ENCODE results near the gene SIDT1.

The SIDT1 gene

DNA sequence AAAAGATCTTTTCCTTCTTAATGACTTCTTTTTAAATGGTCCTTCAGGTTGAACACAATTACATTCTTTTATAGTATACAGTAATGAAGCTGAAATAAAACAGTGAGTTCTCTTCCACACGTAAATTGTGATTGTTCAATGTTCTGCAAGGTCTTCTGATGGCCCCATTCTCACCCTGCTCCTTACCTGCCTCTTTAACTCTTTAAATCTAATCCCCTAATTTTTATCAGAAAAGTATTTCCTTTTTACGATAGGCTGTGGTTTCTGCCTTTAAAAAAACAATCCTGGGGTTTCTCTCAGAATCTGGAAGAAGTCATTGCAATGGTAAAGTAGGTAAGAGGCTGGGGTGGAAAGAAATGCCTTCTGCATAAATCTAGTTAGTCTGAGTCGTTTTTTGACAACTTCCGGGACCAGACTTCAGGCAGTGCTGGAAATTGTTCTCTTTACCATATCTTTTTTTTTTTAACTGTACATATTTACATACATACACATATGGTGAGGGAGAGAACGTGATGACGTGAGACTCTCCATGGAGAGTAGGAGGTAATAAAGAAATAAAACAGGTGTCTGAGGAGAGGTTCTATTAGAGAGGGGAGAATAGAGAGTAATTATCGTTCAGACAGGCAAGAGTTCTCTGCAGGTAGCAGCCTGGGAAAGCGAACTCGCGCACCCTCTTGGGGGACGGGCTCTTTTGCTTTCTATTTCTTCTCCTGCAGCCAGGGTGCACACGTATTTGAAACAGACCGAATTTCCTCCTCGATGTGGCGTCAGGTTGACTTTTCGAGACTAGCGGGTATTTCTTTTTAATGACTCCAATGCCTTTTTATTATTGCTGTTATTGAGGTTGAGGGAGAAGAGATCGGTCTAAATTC, at the start of gene SIDT1:
SIDT1 (plus strand) TSS at position 730 of the 872 bp plus-strand sequence. CDS start 467 bp downstream, outside the sequence.
- TF ChIP-seq, protein P1, sequence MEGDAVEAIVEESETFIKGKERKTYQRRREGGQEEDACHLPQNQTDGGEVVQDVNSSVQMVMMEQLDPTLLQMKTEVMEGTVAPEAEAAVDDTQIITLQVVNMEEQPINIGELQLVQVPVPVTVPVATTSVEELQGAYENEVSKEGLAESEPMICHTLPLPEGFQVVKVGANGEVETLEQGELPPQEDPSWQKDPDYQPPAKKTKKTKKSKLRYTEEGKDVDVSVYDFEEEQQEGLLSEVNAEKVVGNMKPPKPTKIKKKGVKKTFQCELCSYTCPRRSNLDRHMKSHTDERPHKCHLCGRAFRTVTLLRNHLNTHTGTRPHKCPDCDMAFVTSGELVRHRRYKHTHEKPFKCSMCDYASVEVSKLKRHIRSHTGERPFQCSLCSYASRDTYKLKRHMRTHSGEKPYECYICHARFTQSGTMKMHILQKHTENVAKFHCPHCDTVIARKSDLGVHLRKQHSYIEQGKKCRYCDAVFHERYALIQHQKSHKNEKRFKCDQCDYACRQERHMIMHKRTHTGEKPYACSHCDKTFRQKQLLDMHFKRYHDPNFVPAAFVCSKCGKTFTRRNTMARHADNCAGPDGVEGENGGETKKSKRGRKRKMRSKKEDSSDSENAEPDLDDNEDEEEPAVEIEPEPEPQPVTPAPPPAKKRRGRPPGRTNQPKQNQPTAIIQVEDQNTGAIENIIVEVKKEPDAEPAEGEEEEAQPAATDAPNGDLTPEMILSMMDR (IDR thresholded peaks at IDR 0.05; ENCODE audit: insufficient read depth, low read depth, low read length, missing control alignments), result peak; percentile 4
- DNase-seq (ENCODE audit: low read depth), result peak; percentile 89
- peak within 1 kb of the TSS; percentile 82 for H3K4me3 ChIP-seq (ENCODE audit: low read depth, low read length)

DNA sequence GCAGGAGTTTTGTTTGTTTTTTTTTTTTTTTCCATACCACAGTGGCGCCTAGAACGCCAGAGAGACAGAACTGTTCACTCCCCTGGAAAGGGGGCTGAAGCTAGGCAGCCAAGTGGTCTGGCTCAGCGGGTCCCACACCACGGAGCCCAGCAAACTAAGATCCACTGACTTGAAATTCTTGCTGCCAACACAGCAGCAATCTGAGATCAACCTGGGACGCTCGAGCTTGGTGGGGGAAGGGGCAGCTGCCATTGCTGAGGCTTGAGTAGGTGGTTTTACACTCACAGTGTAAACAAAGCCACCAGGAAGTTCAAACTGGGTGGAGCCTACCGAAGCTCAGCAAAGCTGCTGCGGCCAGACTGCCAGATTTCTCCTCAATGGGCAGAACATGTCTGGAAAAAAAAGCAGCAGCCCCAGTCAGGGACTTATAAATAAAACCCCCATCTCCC, 47.2 kb upstream of the SIDT1 start:
- TF ChIP-seq, protein P1 (IDR thresholded peaks at IDR 0.05; ENCODE audit: insufficient read depth, low read depth, low read length, missing control alignments), result no peak
- H3K4me3 ChIP-seq (ENCODE audit: low read depth, low read length), result no peak overlapping the region
- DNase-seq (ENCODE audit: low read depth), result no peak

DNA sequence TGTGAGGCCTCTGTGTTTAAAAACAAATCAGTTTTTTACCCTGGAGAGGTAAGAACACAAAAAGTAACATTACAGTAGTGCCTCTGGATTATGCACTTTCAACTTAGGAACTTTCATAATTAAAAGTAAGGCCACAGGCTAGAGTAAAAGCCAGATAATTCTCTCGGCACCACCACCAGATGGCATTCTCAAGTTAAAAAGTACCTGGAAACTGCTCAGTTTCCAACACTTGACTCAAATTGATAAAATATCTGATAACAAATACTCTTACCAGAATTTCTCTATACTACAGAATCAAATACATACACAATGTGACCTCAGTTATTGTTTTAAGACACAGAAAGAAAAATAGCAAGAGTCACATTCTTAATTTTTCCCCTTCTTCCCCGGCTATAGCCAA, 37.3 kb upstream of the SIDT1 start:
- peak; percentile 68 for DNase-seq (ENCODE audit: low read depth)
- TF ChIP-seq, protein P1 (IDR thresholded peaks at IDR 0.05; ENCODE audit: insufficient read depth, low read depth, low read length, missing control alignments), result peak; percentile 44
- no peak overlapping the region for H3K4me3 ChIP-seq (ENCODE audit: low read depth, low read length)

DNA sequence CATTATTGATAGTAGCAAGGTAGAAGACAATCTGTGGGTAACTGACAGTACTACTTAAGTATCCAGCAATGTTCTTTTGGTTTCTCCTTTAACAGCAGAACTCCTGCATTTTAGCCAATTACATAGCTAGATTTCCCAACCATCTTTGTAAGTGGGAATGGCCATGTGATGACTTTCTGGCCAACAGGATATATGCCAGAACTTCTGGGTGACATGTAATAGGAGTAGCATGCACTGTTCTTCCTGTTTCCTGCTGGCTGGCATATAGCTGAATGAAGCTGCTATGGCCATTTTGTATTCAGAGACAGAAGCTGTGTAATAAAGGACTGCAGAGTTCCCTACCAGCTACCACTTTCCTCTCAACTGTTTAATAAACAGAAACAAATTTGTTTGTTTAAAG, 35.4 kb upstream of the SIDT1 start:
- TF ChIP-seq, protein P1 (IDR thresholded peaks at IDR 0.05; ENCODE audit: insufficient read depth, low read depth, low read length, missing control alignments), result no peak
- DNase-seq (ENCODE audit: low read depth), result no peak
- H3K4me3 ChIP-seq (ENCODE audit: low read depth, low read length), result no peak overlapping the region

DNA sequence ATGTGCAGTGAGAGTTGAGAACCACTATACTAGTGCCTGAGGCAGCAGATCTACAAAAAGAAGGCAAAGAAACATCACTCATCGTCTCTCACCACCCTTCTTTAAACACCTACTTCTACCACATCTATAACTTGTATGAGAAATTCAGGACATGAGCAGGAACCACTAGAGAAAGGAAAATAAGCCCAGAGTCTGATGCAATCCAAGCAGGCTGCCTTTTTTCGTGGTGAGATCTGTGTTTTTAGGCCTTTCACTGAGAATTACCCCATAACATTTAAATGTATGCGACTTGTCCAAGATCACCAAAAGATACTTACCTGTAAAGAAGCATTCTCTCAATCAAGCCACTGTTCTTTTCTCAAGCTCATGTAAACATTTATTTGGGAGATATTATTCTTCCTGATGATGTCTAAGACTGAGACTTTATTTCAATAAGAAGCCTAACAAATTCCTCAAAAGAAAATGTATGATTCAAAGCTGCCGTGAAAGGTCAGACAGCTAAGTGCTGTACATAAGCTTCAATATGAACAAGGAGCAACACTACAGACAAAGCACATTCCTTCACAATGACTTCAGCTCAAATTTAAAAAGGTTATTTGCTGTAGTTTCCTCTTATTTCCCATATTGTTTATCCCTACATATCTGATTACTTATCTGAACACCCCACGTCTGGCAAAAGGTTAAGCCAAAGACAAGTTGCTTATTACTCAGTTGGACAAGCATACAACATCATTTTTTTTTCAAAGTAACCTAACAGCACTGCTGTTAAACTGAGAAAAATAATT, 33.9 kb upstream of the SIDT1 start:
- H3K4me3 ChIP-seq (ENCODE audit: low read depth, low read length), result no peak overlapping the region
- no peak for DNase-seq (ENCODE audit: low read depth)
- TF ChIP-seq, protein P1 (IDR thresholded peaks at IDR 0.05; ENCODE audit: insufficient read depth, low read depth, low read length, missing control alignments), result no peak

DNA sequence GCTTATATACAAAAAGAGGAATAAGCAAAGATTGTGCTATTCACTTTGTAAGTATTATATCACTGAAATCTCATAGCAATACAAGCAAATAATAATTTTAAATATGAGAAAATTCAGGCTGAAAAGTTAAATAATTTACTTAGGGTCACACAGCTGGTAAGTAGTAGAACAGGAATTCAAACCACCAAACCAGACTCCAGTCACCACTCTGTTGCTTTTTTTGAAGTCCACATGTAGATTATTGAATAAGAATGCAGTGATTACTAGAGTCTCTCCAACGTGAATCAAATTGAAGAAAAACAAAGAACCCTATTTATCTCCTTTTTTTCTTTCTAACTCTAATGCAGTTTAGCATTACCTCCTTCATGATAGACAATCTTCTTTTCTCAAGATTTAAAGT, 33.3 kb upstream of the SIDT1 start:
- no peak overlapping the region for H3K4me3 ChIP-seq (ENCODE audit: low read depth, low read length)
- TF ChIP-seq, protein P1 (IDR thresholded peaks at IDR 0.05; ENCODE audit: insufficient read depth, low read depth, low read length, missing control alignments), result no peak
- no peak for DNase-seq (ENCODE audit: low read depth)

Data from GM12865 (cell line).